GM12878 (cell line): Measurements from ENCODE around the gene CEACAM5. TPM values are rescaled to one million over a fixed set of nuclear protein-coding genes. Genes with fewer than 3 reads are reported as not detected.

Source experiments
- ATAC-seq: fragments of 200-7000 bp; cut with Tn5 transposase; 3 replicates; pipeline ENCODE4 v1.9.1; 2020; ENCODE audit warnings: mild to moderate bottlenecking, moderate library complexity
- BruUV-seq: library from RNA; stranded (reverse); fragments of 400-500 nt; replicated peaks from 2 replicates; lab custom pipeline; 2021; lab: Mats Ljungman, UMichigan
- CTCF ChIA-PET: fragments of 300-600 bp; sonication (Branson Sonifier 250); formaldehyde crosslinking; extraction: SDS; loops from one replicate; lab custom pipeline; 2021; ENCODE audit warnings: inconsistent platforms; lab: Yijun Ruan, JAX
- POLR2A ChIA-PET: fragments of 350-600 bp; formaldehyde crosslinking; extraction: SDS; loops from one replicate; lab custom pipeline; 2021; ENCODE audit warnings: inconsistent platforms; lab: Charles Lee
- RAD21 ChIA-PET: fragments of 300-600 bp; sonication (Branson Sonifier 250); formaldehyde crosslinking; loops from one replicate; lab custom pipeline; 2023; ENCODE audit warnings: antibody characterized with exemption; ENCODE audit not compliant: unreplicated experiment; lab: Charles Lee
- SMC1A ChIA-PET: fragments of 300-600 bp; sonication (Branson Sonifier 250); formaldehyde crosslinking; loops from one replicate; lab custom pipeline; 2023; ENCODE audit not compliant: unreplicated experiment, uncharacterized antibody; lab: Charles Lee
- DNase-seq: peaks from one replicate; pipeline ENCODE4 v3.0.0-alpha.2; 2011; ENCODE audit warnings: low read depth, low spot score
- FAIRE-seq: peaks from 3 replicates; lab custom pipeline; 2011; peaks lifted over from hg19 to GRCh38; lab: Jason Lieb, UNC
- H2AFZ ChIP-seq: 2 replicates; pipeline ENCODE4 v1.6.0; 2011; ENCODE audit warnings: low read depth, low read length, control low read depth; ENCODE audit not compliant: control insufficient read depth
- H3K27ac ChIP-seq: 2 replicates; pipeline ENCODE4 v1.5.1; 2011; ENCODE audit warnings: control low read depth; ENCODE audit not compliant: control insufficient read depth, insufficient read depth
- H3K27me3 ChIP-seq, 2 experiments: replicated peaks in 1 of 2; 2 replicates each; pipeline versions ENCODE4 v1.6.0 to v1.6.1; 2011; ENCODE audit warnings: low read length in 1 of 2; ENCODE audit not compliant: control insufficient read depth in 2 of 2, insufficient read depth in 2 of 2
- H3K36me3 ChIP-seq, 2 experiments: 2 replicates each; pipeline ENCODE4 v1.5.1; 2011; ENCODE audit warnings: low read length in 1 of 2; ENCODE audit not compliant: control insufficient read depth in 2 of 2, insufficient read depth in 2 of 2
- H3K4me1 ChIP-seq: 2 replicates; pipeline ENCODE4 v1.6.1; 2011; ENCODE audit warnings: mild to moderate bottlenecking, low read length, moderate library complexity, mixed read lengths; ENCODE audit not compliant: control insufficient read depth, insufficient read depth
- H3K4me2 ChIP-seq: 2 replicates; pipeline ENCODE4 v1.6.0; 2011; ENCODE audit warnings: control low read depth; ENCODE audit not compliant: control insufficient read depth, insufficient read depth
- H3K4me3 ChIP-seq: fragments of 200-600 bp; sonication (generic); 2 replicates; pipeline ENCODE4 v1.5.1; 2016
- H3K79me2 ChIP-seq: 2 replicates; pipeline ENCODE4 v1.6.0; 2011; ENCODE audit warnings: low read length; ENCODE audit not compliant: control insufficient read depth, insufficient read depth
- H3K9ac ChIP-seq: 2 replicates; pipeline ENCODE4 v1.8.0; 2011; ENCODE audit warnings: low read length, control low read depth, mixed read lengths; ENCODE audit not compliant: control insufficient read depth, insufficient read depth
- H3K9me3 ChIP-seq: replicated peaks from 3 replicates; pipeline ENCODE4 v1.5.1; 2011; ENCODE audit warnings: mild to moderate bottlenecking, low read length; ENCODE audit not compliant: control insufficient read depth, insufficient read depth
- H4K20me1 ChIP-seq: 2 replicates; pipeline ENCODE4 v1.6.0; 2011; ENCODE audit not compliant: control insufficient read depth, insufficient read depth
- CBFB ChIP-seq: IDR thresholded peaks from 2 replicates; pipeline ENCODE4 v1.6.1; 2016; ENCODE audit warnings: antibody characterized with exemption, low read depth
- E2F8 ChIP-seq: fragments of 450-650 bp; IDR thresholded peaks from 2 replicates; pipeline ENCODE4 v1.6.1; 2018; ENCODE audit warnings: mild to moderate bottlenecking, low read depth, moderate library complexity; ENCODE audit not compliant: partially characterized antibody
- FOXK2 ChIP-seq: fragments of 450-650 bp; IDR thresholded peaks from 2 replicates; pipeline ENCODE4 v1.6.1; 2017; ENCODE audit warnings: mild to moderate bottlenecking, moderate library complexity
- MEF2B ChIP-seq: fragments of 450-650 bp; IDR thresholded peaks from 2 replicates; pipeline ENCODE4 v1.6.1; 2018; ENCODE audit warnings: mild to moderate bottlenecking, moderate library complexity; ENCODE audit not compliant: partially characterized antibody, poor library complexity, severe bottlenecking
- NFYA ChIP-seq: IDR thresholded peaks from 2 replicates; pipeline ENCODE4 v1.6.1; 2011; ENCODE audit warnings: low read depth, mild to moderate bottlenecking, low read length, improper control_type of control experiment, borderline replicate concordance
- SMC3 ChIP-seq: IDR thresholded peaks from 2 replicates; pipeline ENCODE4 v1.6.1; 2011; ENCODE audit warnings: low read length, improper control_type of control experiment, borderline replicate concordance
- SPI1 ChIP-seq: IDR thresholded peaks from 2 replicates; pipeline ENCODE4 v1.6.1; 2011; ENCODE audit warnings: low read depth, mild to moderate bottlenecking, low read length, moderate library complexity, borderline replicate concordance; ENCODE audit not compliant: insufficient read depth
- SUZ12 ChIP-seq: fragments of 200-600 bp; sonication (generic); IDR thresholded peaks from one replicate; pipeline ENCODE4 v1.6.1; 2018; ENCODE audit warnings: antibody characterized with exemption, mild to moderate bottlenecking; ENCODE audit not compliant: unreplicated experiment
- TAF1 ChIP-seq: IDR thresholded peaks from 2 replicates; pipeline ENCODE4 v1.6.1; 2011; ENCODE audit warnings: mild to moderate bottlenecking, low read depth, low read length, borderline replicate concordance
- USF1 ChIP-seq: IDR thresholded peaks from 2 replicates; pipeline ENCODE4 v1.6.1; 2011; ENCODE audit warnings: borderline replicate concordance, low read depth, mild to moderate bottlenecking, moderate library complexity, mixed read lengths, low read length; ENCODE audit not compliant: insufficient read depth; ENCODE audit errors: extremely low read length
- ZNF622 ChIP-seq: fragments of 450-650 bp; IDR thresholded peaks from 2 replicates; pipeline ENCODE4 v1.6.1; 2017; ENCODE audit warnings: mild to moderate bottlenecking, inconsistent platforms
- ZZZ3 ChIP-seq: IDR thresholded peaks from 2 replicates; pipeline ENCODE4 v1.6.1; 2011; ENCODE audit warnings: low read depth; ENCODE audit not compliant: control insufficient read depth, insufficient read length
- WGBS: methylation state at CpG from one replicate; pipeline ENCODE4 v1.1.6; 2016; ENCODE audit warnings: low lambda C conversion rate; ENCODE audit not compliant: insufficient replicate concordance, insufficient coverage; ENCODE audit errors: missing lambda C conversion rate; 5-methylcytosine and 5-hydroxymethylcytosine counted together
- in situ Hi-C: fragments of 300-500 bp; cut with MboI; formaldehyde crosslinking; loops from 9 replicates; pipeline ENCODE4 v1.14.3; 2018; ENCODE audit warnings: mixed read lengths
- intact Hi-C: fragments of 100-400 bp; cut with micrococcal nuclease; formaldehyde crosslinking; loops from one replicate; pipeline ENCODE4 v1.14.2; 2022; ENCODE audit not compliant: unreplicated experiment
- polyA plus RNA-seq, 11 experiments: library from polyadenylated mRNA; depleted of rRNA in 4 of 11; unstranded in 6 of 11; stranded (reverse) in 5 of 11; fragments of >200 nt; fragmentation: Nextera tagmentation in 4 of 11; fragmentation: Illumina TruSeq in 1 of 11; extraction: Ambion mirVana in 4 of 11; extraction: Trizol in 1 of 11; gene quantifications; 1 replicate in 1 of 11; 2 replicates in 10 of 11; pipeline versions ENCODE4 v1.2.1 to v1.2.3, GENCODE V29; 2011 to 2016; ENCODE audit warnings: inconsistent platforms in 2 of 11, missing spikeins in 2 of 11, low read depth in 1 of 11
- total RNA-seq, 4 experiments: library from RNA; depleted of rRNA in 3 of 4; stranded (reverse); fragments of >200 nt in 3 of 4; fragmentation: Illumina TruSeq in 1 of 4; extraction: Trizol in 1 of 4; gene quantifications; 2 replicates each; pipeline versions ENCODE4 v1.2.1 to v1.2.3, GENCODE V29; 2013 to 2021
- TF ChIP-seq, protein P1 (sequence below): fragments of 450-650 bp; IDR thresholded peaks from 2 replicates; pipeline ENCODE4 v1.6.1; 2018; ENCODE audit warnings: borderline replicate concordance, mild to moderate bottlenecking; ENCODE audit not compliant: partially characterized antibody

Gene CEACAM5
- total and polyA plus RNA-seq, 10 of the 15 experiments (the other 5 are each of a cell fraction or from before 2014, with no cell fraction given) = 0.38 TPM; not detected in 9

DNA sequence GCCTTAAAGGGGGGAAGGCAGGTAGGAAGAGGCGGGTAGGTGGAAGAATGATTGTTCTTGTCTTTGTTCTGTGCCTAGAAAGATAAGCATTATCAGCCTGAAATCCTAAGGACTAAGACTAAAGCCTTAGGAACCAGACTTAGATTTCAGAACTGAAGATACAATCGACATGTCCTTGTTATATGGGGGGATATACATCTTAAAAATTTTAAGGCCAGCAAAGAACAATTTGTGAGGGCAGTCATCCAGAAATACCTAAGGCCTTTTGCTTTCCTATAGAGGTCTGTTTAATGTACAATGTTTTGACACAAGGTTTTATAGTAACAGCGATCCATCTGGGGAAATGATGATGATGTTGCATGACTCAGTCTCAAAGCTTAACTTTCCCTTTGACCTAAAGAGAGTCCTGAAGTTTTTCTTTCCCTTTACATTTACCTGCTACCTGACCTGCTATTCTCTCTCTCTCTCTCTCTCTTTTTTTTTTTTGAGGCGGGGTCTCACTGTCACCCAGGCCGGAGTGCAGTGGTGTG is 26.7 kb downstream of the CEACAM5 start (continued):
- TF ChIP-seq, protein P1, sequence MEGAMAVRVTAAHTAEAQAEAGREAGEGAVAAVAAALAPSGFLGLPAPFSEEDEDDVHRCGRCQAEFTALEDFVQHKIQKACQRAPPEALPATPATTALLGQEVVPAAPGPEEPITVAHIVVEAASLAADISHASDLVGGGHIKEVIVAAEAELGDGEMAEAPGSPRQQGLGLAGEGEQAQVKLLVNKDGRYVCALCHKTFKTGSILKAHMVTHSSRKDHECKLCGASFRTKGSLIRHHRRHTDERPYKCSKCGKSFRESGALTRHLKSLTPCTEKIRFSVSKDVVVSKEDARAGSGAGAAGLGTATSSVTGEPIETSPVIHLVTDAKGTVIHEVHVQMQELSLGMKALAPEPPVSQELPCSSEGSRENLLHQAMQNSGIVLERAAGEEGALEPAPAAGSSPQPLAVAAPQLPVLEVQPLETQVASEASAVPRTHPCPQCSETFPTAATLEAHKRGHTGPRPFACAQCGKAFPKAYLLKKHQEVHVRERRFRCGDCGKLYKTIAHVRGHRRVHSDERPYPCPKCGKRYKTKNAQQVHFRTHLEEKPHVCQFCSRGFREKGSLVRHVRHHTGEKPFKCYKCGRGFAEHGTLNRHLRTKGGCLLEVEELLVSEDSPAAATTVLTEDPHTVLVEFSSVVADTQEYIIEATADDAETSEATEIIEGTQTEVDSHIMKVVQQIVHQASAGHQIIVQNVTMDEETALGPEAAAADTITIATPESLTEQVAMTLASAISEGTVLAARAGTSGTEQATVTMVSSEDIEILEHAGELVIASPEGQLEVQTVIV = no peak
- TF ChIP-seq SMC3 = no peak
- no peak for TF ChIP-seq FOXK2
- no peak for TF ChIP-seq CBFB
- TF ChIP-seq MEF2B = no peak

- in situ Hi-C loops = no loop called here
- Histone ChIP-seq H3K79me2 (no peaks in the 10 kb centered on the region), H3K9me3 (no peaks in the 10 kb centered on the region), H4K20me1 (no peaks in the 10 kb centered on the region), H3K27ac (no peak overlapping the region), H3K9ac (no peak overlapping the region), H3K4me1 (no peaks in the 10 kb centered on the region), H2AFZ (no peak overlapping the region), H3K36me3 (no peaks in the 10 kb centered on the region), H3K4me2 (no peak overlapping the region), H3K4me3 (no peak overlapping the region), H3K27me3 (no peaks in the 10 kb centered on the region; a peak in 1 of 4 replicates)
- ChIA-PET CTCF (interaction anchor here (0.6 to 2.3 kb wide), 3 partner anchors 14 to 1344 kb away, joined by 3 to 17 read pairs (median 3); no protein-coding TSS in a partner anchor), SMC1A (no interaction called here), POLR2A (no interaction called here), RAD21 (no interaction called here)
- WGBS = 0% methylated on average over 3 of the region's 3 CpGs
- ATAC-seq (no peak), DNase-seq (no peak), FAIRE-seq (no peak)
- TF ChIP-seq SPI1 (no peak), USF1 (no peak), TAF1 (no peak), E2F8 (no peak), ZZZ3 (no peak), ZNF622 (no peak), SUZ12 (no peak), NFYA (no peak)
- BruUV-seq = no TSS peak
- intact Hi-C loops = no loop called here
Observed at GRCh38 chr19:41739361-41739760, 30.9 kb downstream of the CEACAM5 start.
